Gastrocnemius medialis (tissue), 4 donors: ENCODE results near the gene IDS. TPM values are rescaled to one million over a fixed set of nuclear protein-coding genes. Genes with fewer than 3 reads are reported as not detected.
A peak's percentile ranks its signal among the peaks of the same experiment; 100 is the strongest.
"Not testable (repeated sequence)": the region's sequence is repeated elsewhere in the genome, so short reads cannot be mapped to it uniquely, and the experiment has no call there.

Experiments used
- ATAC-seq, 2 donors: fragments of 150-250 bp; one replicate each; pipeline ENCODE4 v1.9.1; 2016
- DNase-seq, 2 donors: peaks; one replicate each; pipeline ENCODE4 v3.0.0-alpha.2; 2019
- H3K27ac ChIP-seq, 4 donors: fragments of 200-600 bp; sonication (generic); 1 replicate in 1 of 4; 2 replicates in 3 of 4; pipeline ENCODE4 v1.5.1; 2016 to 2018; ENCODE audit warnings: mild to moderate bottlenecking in 2 of 4, moderate library complexity in 1 of 4
- H3K27me3 ChIP-seq, 3 donors: fragments of 200-600 bp; sonication (generic) in 2 of 3; 1 replicate in 1 of 3; 2 replicates in 2 of 3; pipeline versions ENCODE4 v1.5.1 to v1.6.0; 2016 to 2019; ENCODE audit warnings: mild to moderate bottlenecking in 1 of 3, moderate library complexity in 1 of 3
- H3K36me3 ChIP-seq, 2 donors: fragments of 200-600 bp; sonication (generic) in 1 of 2; one replicate each; pipeline ENCODE4 v1.5.1; 2017 to 2018
- H3K4me1 ChIP-seq, 2 donors: fragments of 200-600 bp; sonication (generic) in 1 of 2; one replicate each; pipeline ENCODE4 v1.5.1; 2016 to 2017; ENCODE audit warnings: mild to moderate bottlenecking in 2 of 2
- H3K4me3 ChIP-seq, 4 donors: fragments of 200-600 bp; sonication (generic) in 3 of 4; 1 replicate in 1 of 4; 2 replicates in 3 of 4; pipeline ENCODE4 v1.5.1; 2016 to 2019; ENCODE audit warnings: mild to moderate bottlenecking in 2 of 4
- H3K9me3 ChIP-seq, 3 donors: fragments of 200-600 bp; sonication (generic) in 2 of 3; 1 replicate in 1 of 3; 2 replicates in 2 of 3; pipeline ENCODE4 v1.5.1; 2016 to 2019
- POLR2A ChIP-seq, 2 donors: fragments of 450-650 bp; IDR thresholded peaks; one replicate each; pipeline ENCODE4 v1.6.1; 2017; ENCODE audit warnings: antibody characterized with exemption in 2 of 2, mild to moderate bottlenecking in 2 of 2, moderate library complexity in 2 of 2
- in situ Hi-C, 4 donors: fragments of 200-750 bp; cut with MboI; loops; one replicate each; pipeline versions ENCODE4 v1.15.0 to v1.8.0; 2017; ENCODE audit warnings: low sequenced_read_pairs in 4 of 4
- intact Hi-C: fragments of 100-400 bp; cut with DNase I; formaldehyde crosslinking; loops from one replicate; pipeline ENCODE4 v1.15.1; 2023; ENCODE audit warnings: low total_unique reads
- total RNA-seq, 4 donors: library from RNA; depleted of rRNA; stranded (reverse); fragments of >200 nt; gene quantifications; one replicate each; pipeline versions ENCODE4 v1.1.0 to v1.2.3, GENCODE V29; 2016
- TF ChIP-seq, protein P1 (sequence below), 5 experiments: fragments of 450-650 bp in 3 of 5; fragments of 200-600 bp in 2 of 5; sonication (generic) in 2 of 5; IDR thresholded peaks in 4 of 5; conservative IDR thresholded peaks in 1 of 5; 1 replicate in 4 of 5; 2 replicates in 1 of 5; pipeline ENCODE4 v1.5.1; 2016 to 2019; ENCODE audit warnings: antibody characterized with exemption in 5 of 5, mild to moderate bottlenecking in 3 of 5, moderate library complexity in 3 of 5

The IDS gene
- total RNA-seq, 4 donors from 2014 or later: 28.4 to 44.2 (median 33.7) TPM

DNA sequence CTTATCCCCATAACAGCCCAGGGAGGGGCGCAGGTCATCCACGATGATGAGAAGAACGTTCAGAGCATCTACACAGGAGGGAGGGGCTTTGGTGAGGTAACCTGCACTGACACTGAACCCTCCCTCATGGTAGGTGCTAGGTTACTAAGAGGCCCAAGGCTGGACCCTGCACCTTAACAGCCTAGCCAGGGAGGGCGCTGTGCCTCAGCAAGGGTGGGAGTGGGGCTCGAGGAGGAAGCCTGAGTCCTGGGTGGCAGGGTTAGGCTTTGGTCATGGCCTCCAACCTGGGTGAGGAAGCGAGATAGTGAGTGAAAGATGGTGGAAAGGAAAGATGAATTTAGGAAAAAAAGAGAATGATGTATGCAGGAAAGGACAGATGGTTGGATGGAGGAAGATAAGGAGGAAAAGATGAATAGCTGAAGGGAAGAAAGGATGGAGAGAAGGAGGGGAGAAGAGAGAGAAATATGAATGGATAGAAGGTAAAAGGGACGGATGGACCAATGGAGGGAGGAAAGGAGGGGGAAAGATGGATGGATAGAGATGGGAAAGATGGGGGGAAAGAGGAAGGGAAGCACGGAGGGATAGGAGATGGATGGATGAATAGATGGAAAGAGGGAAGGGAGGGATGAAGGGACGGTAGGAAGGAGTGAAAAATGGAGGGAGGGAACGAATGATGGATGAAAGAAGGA lies 736 bp downstream of the IDS start:
- peaks cover 2 to 8% of the 10 kb centered on the region in 2 donors for H3K4me1 ChIP-seq
- in situ Hi-C loops: loop anchor here in 2 of 4 donors (25.0 kb wide), 2 partner anchors 108 to 1208 kb away; no protein-coding TSS in a partner anchor
- DNase-seq: no peak
- H3K27ac ChIP-seq: peak overlapping the region; percentile 86 to 89 (median 86)
- ATAC-seq: no peak
- peak overlapping the region; percentile 63 to 79 (median 72) for H3K4me3 ChIP-seq
- intact Hi-C loops: no loop called here
- peaks cover 0 to 8% of the 10 kb centered on the region in 2 donors for H3K36me3 ChIP-seq
- no peaks in the 10 kb centered on the region for H3K27me3 ChIP-seq
- TF ChIP-seq POLR2A (IDR thresholded peaks at IDR 0.05): no peak
- TF ChIP-seq, protein P1, sequence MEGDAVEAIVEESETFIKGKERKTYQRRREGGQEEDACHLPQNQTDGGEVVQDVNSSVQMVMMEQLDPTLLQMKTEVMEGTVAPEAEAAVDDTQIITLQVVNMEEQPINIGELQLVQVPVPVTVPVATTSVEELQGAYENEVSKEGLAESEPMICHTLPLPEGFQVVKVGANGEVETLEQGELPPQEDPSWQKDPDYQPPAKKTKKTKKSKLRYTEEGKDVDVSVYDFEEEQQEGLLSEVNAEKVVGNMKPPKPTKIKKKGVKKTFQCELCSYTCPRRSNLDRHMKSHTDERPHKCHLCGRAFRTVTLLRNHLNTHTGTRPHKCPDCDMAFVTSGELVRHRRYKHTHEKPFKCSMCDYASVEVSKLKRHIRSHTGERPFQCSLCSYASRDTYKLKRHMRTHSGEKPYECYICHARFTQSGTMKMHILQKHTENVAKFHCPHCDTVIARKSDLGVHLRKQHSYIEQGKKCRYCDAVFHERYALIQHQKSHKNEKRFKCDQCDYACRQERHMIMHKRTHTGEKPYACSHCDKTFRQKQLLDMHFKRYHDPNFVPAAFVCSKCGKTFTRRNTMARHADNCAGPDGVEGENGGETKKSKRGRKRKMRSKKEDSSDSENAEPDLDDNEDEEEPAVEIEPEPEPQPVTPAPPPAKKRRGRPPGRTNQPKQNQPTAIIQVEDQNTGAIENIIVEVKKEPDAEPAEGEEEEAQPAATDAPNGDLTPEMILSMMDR (IDR thresholded peaks at IDR 0.05 in 4 of 5, conservative IDR thresholded peaks at IDR 0.05 in 1 of 5): no peak
- H3K9me3 ChIP-seq: no peaks in the 10 kb centered on the region

DNA sequence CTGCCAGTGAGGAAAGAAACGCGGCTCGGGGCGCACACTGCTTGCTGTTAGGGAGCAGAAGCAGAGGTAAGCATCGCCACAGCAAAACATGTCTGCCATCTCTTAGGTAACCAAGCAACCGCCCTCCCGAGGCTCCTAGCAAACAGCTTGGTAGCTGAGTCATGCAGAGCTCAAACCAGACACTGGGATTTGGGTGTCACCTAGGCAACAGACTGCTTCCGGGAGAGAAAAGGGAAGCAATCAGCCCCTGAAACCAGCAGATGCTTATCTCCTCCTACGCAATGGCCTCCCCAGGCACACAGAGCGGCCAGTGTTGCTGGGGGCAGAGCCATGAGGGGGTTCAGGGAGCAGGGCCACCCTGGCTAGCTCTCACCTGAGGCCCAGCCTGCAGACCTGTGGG lies 1.7 kb downstream of the IDS start:
- H3K4me1 ChIP-seq, H3K9me3 ChIP-seq, H3K27me3 ChIP-seq, H3K27ac ChIP-seq, intact Hi-C loops: not testable (repeated sequence)
- peak in 1 of 2 donors; percentile 22 for ATAC-seq
- in situ Hi-C loops: loop anchor here in 2 of 4 donors (25.0 kb wide), 2 partner anchors 109 to 1209 kb away; no protein-coding TSS in a partner anchor
- Histone ChIP-seq H3K4me3 (peak overlapping the region in 1 of 4 donors; percentile 79), H3K36me3 (peaks cover 0 to 14% of the 10 kb centered on the region in 2 donors)
- peak in 1 of 2 donors; percentile 19 for DNase-seq

DNA sequence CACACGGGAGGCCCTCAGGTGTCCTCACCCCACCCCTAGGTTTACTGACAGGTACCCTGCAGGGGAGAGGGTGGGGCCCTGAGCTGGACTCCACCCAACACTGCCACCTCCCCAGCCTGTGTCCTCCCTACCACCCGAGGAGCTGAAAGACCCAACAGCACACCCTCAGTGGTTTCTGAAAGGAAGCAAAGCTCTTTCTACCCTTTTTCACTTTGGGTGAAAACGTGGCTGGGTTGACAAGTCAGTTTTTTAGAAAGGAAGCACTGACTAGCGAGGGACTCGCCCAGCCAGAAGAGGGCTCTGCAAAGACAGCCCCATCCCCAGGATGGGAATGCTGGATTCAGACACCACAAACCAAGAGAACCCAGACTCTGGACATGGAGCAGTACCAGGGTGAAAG lies 2.2 kb downstream of the IDS start:
- ATAC-seq, H3K27ac ChIP-seq, H3K4me3 ChIP-seq, intact Hi-C loops, H3K9me3 ChIP-seq, H3K27me3 ChIP-seq, DNase-seq, H3K4me1 ChIP-seq: not testable (repeated sequence)
- H3K36me3 ChIP-seq: peaks cover 0 to 15% of the 10 kb centered on the region in 2 donors
- in situ Hi-C loops: loop anchor here in 2 of 4 donors (25.0 kb wide), 2 partner anchors 109 to 1209 kb away; no protein-coding TSS in a partner anchor

DNA sequence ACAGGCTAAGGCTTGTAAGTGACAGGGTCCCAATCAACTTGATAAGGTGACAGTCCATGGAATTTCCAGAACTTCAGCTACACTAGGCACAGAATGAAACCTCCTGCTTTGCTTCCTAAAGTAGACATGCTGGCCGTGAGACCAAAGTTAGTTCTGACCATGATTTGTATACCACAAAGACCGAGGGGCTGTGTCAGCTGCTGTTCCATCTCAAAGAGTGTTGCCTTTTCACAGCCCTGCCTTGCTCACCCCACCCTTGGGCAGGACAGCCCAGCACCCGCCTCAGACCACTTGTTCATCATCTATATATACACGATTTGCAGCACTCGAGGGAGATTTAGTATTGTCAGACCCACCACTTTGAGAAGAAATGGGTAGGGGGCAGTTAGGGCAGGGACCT lies 5.3 kb downstream of the IDS start:
- H3K4me1 ChIP-seq: peaks cover 2 to 8% of the 10 kb centered on the region in 2 donors
- no peaks in the 10 kb centered on the region for H3K9me3 ChIP-seq
- ATAC-seq (no peak), DNase-seq (no peak)
- no peaks in the 10 kb centered on the region for H3K27me3 ChIP-seq
- peaks cover 0 to 29% of the 10 kb centered on the region in 2 donors for H3K36me3 ChIP-seq
- TF ChIP-seq POLR2A (IDR thresholded peaks at IDR 0.05): no peak
- TF ChIP-seq, protein P1 (IDR thresholded peaks at IDR 0.05 in 4 of 5, conservative IDR thresholded peaks at IDR 0.05 in 1 of 5): no peak
- H3K27ac ChIP-seq: no peak overlapping the region
- intact Hi-C loops (no loop called here), in situ Hi-C loops (loop anchor here in 2 of 4 donors (25.0 kb wide), 2 partner anchors 113 to 1213 kb away; no protein-coding TSS in a partner anchor)
- H3K4me3 ChIP-seq: no peak overlapping the region

DNA sequence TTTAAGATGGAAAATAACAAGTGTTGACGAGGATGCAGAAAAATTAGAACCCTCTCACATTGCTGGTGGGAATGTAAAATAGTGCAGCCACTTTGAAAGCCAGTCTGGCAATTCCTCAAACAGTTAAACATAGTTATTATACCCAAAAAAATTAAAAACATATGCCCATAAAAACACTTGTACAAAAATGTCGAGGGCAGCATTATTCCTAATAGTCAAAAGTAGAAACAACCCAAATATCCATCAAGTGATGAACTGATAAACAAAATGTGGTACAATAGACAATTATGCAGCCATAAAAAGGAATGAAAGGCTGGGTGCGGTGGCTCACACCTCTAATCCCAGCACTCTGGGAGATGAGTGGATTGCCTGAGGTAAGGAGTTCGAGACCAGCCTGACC lies 6.3 kb downstream of the IDS start:
- intact Hi-C loops (no loop called here), in situ Hi-C loops (no loop called here)
- Histone ChIP-seq H3K36me3 (peaks cover 0 to 29% of the 10 kb centered on the region in 2 donors), H3K27me3 (no peaks in the 10 kb centered on the region), H3K4me3 (no peak overlapping the region), H3K27ac (no peak overlapping the region), H3K9me3 (no peaks in the 10 kb centered on the region), H3K4me1 (peaks cover 0 to 1% of the 10 kb centered on the region in 2 donors)
- TF ChIP-seq, protein P1 (IDR thresholded peaks at IDR 0.05 in 4 of 5, conservative IDR thresholded peaks at IDR 0.05 in 1 of 5): no peak
- TF ChIP-seq POLR2A (IDR thresholded peaks at IDR 0.05): no peak
- DNase-seq (no peak), ATAC-seq (no peak)
